ENCODE measurements around the gene C1QL1. TPM values are rescaled to one million over a fixed set of nuclear protein-coding genes. Genes with fewer than 3 reads are reported as not detected.

The C1QL1 gene
- total RNA-seq, 1 donor from 2014 or later: not detected

DNA sequence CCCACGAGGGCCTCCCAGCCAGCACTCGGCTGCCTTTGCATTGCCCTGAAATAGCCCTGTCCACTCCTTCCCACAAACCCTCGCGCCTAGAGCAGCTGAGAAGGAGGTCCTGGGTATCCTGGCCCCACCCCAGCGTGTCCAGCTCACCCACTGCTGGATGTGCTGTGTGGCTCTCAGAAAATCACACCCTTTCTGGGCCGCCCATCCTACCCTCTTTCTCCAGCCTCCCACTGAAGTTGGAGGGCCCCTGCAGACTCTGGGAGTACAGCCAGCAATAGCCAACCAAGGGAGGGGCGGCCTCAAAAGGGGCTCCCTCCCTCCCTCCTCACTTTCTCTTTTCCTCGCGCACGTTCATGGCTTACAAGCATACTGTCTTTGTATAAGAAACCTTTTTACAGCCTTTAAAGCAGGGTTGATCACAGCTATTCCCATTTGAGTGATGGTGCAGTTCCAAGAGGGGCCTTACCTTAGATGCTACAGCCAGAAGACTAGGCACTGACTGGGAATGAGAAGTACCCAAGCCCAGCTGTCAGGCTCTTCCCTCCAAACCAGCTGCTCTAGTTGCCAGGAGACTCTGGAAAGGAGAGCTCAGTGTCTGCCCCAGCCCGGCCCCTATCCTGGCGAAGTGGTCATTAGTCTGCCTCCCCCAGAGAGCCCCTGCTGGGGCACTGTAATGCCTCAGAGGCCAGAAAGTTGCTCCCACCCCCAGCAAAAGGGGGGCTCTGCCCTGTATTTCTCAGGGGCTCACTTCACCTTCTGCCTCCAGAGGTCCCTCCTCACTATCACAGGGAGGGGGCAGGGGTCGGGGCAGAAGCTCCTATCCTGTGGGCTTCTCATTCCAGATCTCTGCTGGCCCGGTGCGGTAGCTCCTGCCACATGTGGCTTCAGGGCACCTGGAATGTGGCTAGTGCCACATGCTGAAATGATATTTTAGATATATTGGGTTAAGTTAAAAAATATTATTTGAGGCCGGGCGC, 45.2 kb upstream of the C1QL1 start:
- H4K20me1 ChIP-seq (ENCODE audit: low read depth): no peaks in the 10 kb centered on the region
- peaks cover 8% of the 10 kb centered on the region for H3K4me1 ChIP-seq
- no peak overlapping the region for H3K4me3 ChIP-seq
- H3K4me3 Mint-ChIP-seq: no peak overlapping the region
- H3K27me3 ChIP-seq: peaks cover 13% of the 10 kb centered on the region
- no peaks in the 10 kb centered on the region for H3K79me2 ChIP-seq (ENCODE audit: low read depth)
- H3K27ac ChIP-seq: no peak overlapping the region
- H2AFZ ChIP-seq (replicated peaks): no peak overlapping the region
- peaks cover 13% of the 10 kb centered on the region for H3F3A ChIP-seq (ENCODE audit: low read depth)
- no peaks in the 10 kb centered on the region for H3K9me3 ChIP-seq (ENCODE audit: low read depth)
- H3K9ac ChIP-seq: no peak overlapping the region
- peak overlapping the region; percentile 51 for H3K27ac Mint-ChIP-seq
- H3K9me3 Mint-ChIP-seq: no peaks in the 10 kb centered on the region
- H3K36me3 ChIP-seq: no peaks in the 10 kb centered on the region
- peaks cover 6% of the 10 kb centered on the region for H3K27me3 Mint-ChIP-seq (ENCODE audit: insufficient read depth, low read depth)
- H3K4me2 ChIP-seq: no peak overlapping the region
- DNase-seq (ENCODE audit: low spot score): peak; percentile 35
- TF ChIP-seq, protein P1, sequence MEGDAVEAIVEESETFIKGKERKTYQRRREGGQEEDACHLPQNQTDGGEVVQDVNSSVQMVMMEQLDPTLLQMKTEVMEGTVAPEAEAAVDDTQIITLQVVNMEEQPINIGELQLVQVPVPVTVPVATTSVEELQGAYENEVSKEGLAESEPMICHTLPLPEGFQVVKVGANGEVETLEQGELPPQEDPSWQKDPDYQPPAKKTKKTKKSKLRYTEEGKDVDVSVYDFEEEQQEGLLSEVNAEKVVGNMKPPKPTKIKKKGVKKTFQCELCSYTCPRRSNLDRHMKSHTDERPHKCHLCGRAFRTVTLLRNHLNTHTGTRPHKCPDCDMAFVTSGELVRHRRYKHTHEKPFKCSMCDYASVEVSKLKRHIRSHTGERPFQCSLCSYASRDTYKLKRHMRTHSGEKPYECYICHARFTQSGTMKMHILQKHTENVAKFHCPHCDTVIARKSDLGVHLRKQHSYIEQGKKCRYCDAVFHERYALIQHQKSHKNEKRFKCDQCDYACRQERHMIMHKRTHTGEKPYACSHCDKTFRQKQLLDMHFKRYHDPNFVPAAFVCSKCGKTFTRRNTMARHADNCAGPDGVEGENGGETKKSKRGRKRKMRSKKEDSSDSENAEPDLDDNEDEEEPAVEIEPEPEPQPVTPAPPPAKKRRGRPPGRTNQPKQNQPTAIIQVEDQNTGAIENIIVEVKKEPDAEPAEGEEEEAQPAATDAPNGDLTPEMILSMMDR (IDR thresholded peaks at IDR 0.05): no peak
- TF ChIP-seq EZH2 (IDR thresholded peaks at IDR 0.05) (no peak), EZH2phosphoT487 (IDR thresholded peaks at IDR 0.05) (no peak)
- H3K4me1 Mint-ChIP-seq: peaks cover 31% of the 10 kb centered on the region
- H3K36me3 Mint-ChIP-seq: no peaks in the 10 kb centered on the region

DNA sequence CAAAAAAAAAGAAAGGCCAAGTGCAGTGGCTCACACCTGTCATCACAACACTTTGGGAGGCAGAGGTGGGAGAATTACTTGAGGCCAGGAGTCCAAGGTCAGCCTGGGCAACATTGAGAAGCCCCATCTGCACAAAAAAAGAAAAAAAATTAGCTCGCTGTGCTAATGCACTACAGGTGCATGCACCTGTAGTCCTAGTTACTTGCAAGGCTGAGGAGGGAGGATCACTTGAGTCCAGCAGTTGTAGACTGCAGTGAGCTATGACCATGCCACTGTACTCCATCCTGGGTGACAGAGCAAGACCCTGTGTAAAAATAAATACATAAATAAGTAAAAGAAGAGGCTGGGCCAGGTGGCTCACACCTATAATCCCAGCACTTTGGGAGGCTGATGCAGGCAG, 43.7 kb upstream of the C1QL1 start:
- no peaks in the 10 kb centered on the region for H3K27me3 ChIP-seq
- no peaks in the 10 kb centered on the region for H3K36me3 Mint-ChIP-seq
- peaks cover 37% of the 10 kb centered on the region for H3K4me1 Mint-ChIP-seq
- no peak for DNase-seq (ENCODE audit: low spot score)
- no peaks in the 10 kb centered on the region for H3K36me3 ChIP-seq
- H3K9me3 Mint-ChIP-seq: no peaks in the 10 kb centered on the region
- H3F3A ChIP-seq (ENCODE audit: low read depth): peaks cover 5% of the 10 kb centered on the region
- no peak overlapping the region for H2AFZ ChIP-seq (replicated peaks)
- H3K27me3 Mint-ChIP-seq (ENCODE audit: insufficient read depth, low read depth): peaks cover 12% of the 10 kb centered on the region
- no peak overlapping the region for H3K27ac ChIP-seq
- no peak overlapping the region for H3K4me2 ChIP-seq
- no peak for TF ChIP-seq EZH2phosphoT487 (IDR thresholded peaks at IDR 0.05)
- TF ChIP-seq, protein P1 (IDR thresholded peaks at IDR 0.05): no peak
- TF ChIP-seq EZH2 (IDR thresholded peaks at IDR 0.05): no peak
- no peak overlapping the region for H3K4me3 Mint-ChIP-seq
- H3K4me1 ChIP-seq: peaks cover 13% of the 10 kb centered on the region
- no peaks in the 10 kb centered on the region for H3K9me3 ChIP-seq (ENCODE audit: low read depth)
- no peak overlapping the region for H3K4me3 ChIP-seq
- no peaks in the 10 kb centered on the region for H4K20me1 ChIP-seq (ENCODE audit: low read depth)
- no peaks in the 10 kb centered on the region for H3K79me2 ChIP-seq (ENCODE audit: low read depth)
- H3K9ac ChIP-seq: no peak overlapping the region
- no peak overlapping the region for H3K27ac Mint-ChIP-seq

DNA sequence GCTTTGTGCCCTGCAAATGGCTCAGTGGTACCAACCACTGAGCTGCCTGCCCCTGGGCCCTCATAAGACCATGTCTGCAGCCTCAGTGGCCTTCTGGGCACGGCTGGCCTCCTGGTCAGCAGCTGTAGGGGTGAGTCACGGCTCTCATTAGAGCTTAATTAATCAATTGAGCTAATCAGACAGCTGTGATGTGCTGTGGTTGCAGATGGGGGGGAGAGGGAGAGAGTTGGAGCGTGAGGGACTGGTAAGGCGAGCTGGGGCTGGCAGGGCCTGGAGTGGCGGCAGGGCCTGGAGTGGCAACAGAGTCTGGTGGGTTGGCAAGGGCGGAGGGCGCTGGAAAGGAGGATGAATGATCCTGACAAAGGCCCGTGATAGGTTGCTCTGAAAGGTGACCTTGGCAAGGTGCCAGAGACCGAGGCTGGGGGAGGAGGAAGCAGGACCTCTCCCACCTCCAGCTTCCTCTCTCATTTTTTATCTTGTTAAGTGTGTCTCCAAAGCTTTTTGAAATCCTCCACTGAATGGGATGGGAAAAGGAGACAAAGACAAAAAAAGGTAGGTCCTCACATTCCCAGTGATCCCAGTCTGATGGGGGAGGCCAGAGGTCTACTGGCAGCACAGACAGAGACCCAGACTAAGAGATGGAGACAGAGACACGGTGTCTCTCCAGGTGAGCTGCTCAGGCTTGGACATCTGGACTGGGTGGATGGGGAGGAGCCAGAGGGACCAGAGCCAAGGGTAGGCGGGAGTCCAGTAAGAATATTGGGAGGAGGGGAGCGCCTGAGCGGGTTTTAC, 41.8 kb upstream of the C1QL1 start:
- Mint-ChIP-seq H3K27me3 (ENCODE audit: insufficient read depth, low read depth) (peaks cover 8% of the 10 kb centered on the region), H3K27ac (no peak overlapping the region), H3K9me3 (no peaks in the 10 kb centered on the region), H3K4me1 (peaks cover 27% of the 10 kb centered on the region), H3K4me3 (no peak overlapping the region), H3K36me3 (no peaks in the 10 kb centered on the region)
- H3K4me3 ChIP-seq: no peak overlapping the region
- no peaks in the 10 kb centered on the region for H3K79me2 ChIP-seq (ENCODE audit: low read depth)
- H3K27ac ChIP-seq: no peak overlapping the region
- DNase-seq (ENCODE audit: low spot score): no peak
- no peaks in the 10 kb centered on the region for H3K36me3 ChIP-seq
- H3K4me2 ChIP-seq: no peak overlapping the region
- no peaks in the 10 kb centered on the region for H3K27me3 ChIP-seq
- TF ChIP-seq, protein P1 (IDR thresholded peaks at IDR 0.05): no peak
- TF ChIP-seq EZH2 (IDR thresholded peaks at IDR 0.05): no peak
- TF ChIP-seq EZH2phosphoT487 (IDR thresholded peaks at IDR 0.05): no peak
- no peaks in the 10 kb centered on the region for H3K9me3 ChIP-seq (ENCODE audit: low read depth)
- H3K9ac ChIP-seq: no peak overlapping the region
- no peak overlapping the region for H2AFZ ChIP-seq (replicated peaks)
- H3K4me1 ChIP-seq: peaks cover 18% of the 10 kb centered on the region
- no peaks in the 10 kb centered on the region for H4K20me1 ChIP-seq (ENCODE audit: low read depth)
- peaks cover 5% of the 10 kb centered on the region for H3F3A ChIP-seq (ENCODE audit: low read depth)

Data from neural progenitor cell (in vitro differentiated cells).